Uterus (tissue), 2 donors: ENCODE measurements around the gene ANKRD33B.

Experiments used
- CTCF ChIP-seq, 4 experiments: fragments of 200-600 bp in 2 of 4; fragments of 450-650 bp in 2 of 4; sonication (generic) in 2 of 4; IDR thresholded peaks; one replicate each; pipeline ENCODE4 v1.5.1; 2016 to 2019; ENCODE audit warnings: antibody characterized with exemption in 4 of 4, mild to moderate bottlenecking in 2 of 4, moderate library complexity in 1 of 4
- POLR2A ChIP-seq, 2 donors: fragments of 450-650 bp; IDR thresholded peaks; one replicate each; pipeline ENCODE4 v1.6.1; 2016; ENCODE audit warnings: antibody characterized with exemption in 2 of 2, mild to moderate bottlenecking in 1 of 2, moderate library complexity in 1 of 2

GRCh38 chr5:10625700-10626472 lies 62.0 kb downstream of the ANKRD33B start:
- TF ChIP-seq POLR2A (IDR thresholded peaks at IDR 0.05) (no peak), CTCF (IDR thresholded peaks at IDR 0.05) (no peak)
